ENCODE data around the gene GFRA4. TPM values are rescaled to one million over a fixed set of nuclear protein-coding genes. Genes with fewer than 3 reads are reported as not detected.

GFRA4 gene
- total RNA-seq, 1 experiment from 2014 or later: not detected

- no peak for DNase-seq (ENCODE audit: low read depth, low spot score)
- no peak overlapping the region for H3K27ac ChIP-seq (ENCODE audit: low read depth, low read length)
- ChIA-PET POLR2A (no interaction called here), CTCF (interaction anchor here (3.1 kb wide), 1 partner anchor 9 kb away, joined by 16 read pairs; no protein-coding TSS in a partner anchor), RAD21 (ENCODE audit: low non-redundant PET in 1 of 2, low total read pairs in 2 of 2, uncharacterized antibody in 2 of 2, unreplicated experiment in 2 of 2) (no interaction called here)
- no peak for ATAC-seq
- no peaks in the 10 kb centered on the region for H3K36me3 ChIP-seq (ENCODE audit: control insufficient read depth in 1 of 2, insufficient read depth in 2 of 2, low read length in 2 of 2)
- H3K4me2 ChIP-seq (ENCODE audit: low read length): no peak overlapping the region
- no peaks in the 10 kb centered on the region for H3K79me2 ChIP-seq (ENCODE audit: insufficient read depth, low read length)
- H2AFZ ChIP-seq (ENCODE audit: low read depth, low read length, poor library complexity, severe bottlenecking): no peak overlapping the region
- H3K4me1 ChIP-seq (ENCODE audit: control insufficient read depth in 1 of 2, insufficient read depth in 2 of 2, low read length in 2 of 2): no peaks in the 10 kb centered on the region
- no peaks in the 10 kb centered on the region for H4K20me1 ChIP-seq (ENCODE audit: insufficient read depth)
- intact Hi-C loops (cut with micrococcal nuclease): no loop called here
- no peaks in the 10 kb centered on the region for H3K27me3 ChIP-seq (ENCODE audit: insufficient read depth, low read length)
- H3K9me2 ChIP-seq (ENCODE audit: insufficient read depth): no peaks in the 10 kb centered on the region
- BruUV-seq (replicated peaks): no TSS peak
- H3K4me3 ChIP-seq (replicated peaks in 1 of 2; ENCODE audit: low read depth in 1 of 2, low read length in 2 of 2): no peak overlapping the region
- H3K9ac ChIP-seq (ENCODE audit: low read length): no peak overlapping the region
- H3K9me3 ChIP-seq (ENCODE audit: control insufficient read depth in 1 of 2, insufficient read depth in 1 of 2, low read depth in 1 of 2, low read length in 2 of 2): no peaks in the 10 kb centered on the region; a peak in 1 of 4 replicates
- no peak for TF ChIP-seq RAD21 (IDR thresholded peaks at IDR 0.05; ENCODE audit: low read depth)
- TF ChIP-seq, protein P1, sequence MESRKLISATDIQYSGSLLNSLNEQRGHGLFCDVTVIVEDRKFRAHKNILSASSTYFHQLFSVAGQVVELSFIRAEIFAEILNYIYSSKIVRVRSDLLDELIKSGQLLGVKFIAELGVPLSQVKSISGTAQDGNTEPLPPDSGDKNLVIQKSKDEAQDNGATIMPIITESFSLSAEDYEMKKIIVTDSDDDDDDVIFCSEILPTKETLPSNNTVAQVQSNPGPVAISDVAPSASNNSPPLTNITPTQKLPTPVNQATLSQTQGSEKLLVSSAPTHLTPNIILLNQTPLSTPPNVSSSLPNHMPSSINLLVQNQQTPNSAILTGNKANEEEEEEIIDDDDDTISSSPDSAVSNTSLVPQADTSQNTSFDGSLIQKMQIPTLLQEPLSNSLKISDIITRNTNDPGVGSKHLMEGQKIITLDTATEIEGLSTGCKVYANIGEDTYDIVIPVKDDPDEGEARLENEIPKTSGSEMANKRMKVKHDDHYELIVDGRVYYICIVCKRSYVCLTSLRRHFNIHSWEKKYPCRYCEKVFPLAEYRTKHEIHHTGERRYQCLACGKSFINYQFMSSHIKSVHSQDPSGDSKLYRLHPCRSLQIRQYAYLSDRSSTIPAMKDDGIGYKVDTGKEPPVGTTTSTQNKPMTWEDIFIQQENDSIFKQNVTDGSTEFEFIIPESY (IDR thresholded peaks at IDR 0.05; ENCODE audit: extremely low read depth, insufficient replicate concordance, low read length): no peak
- TF ChIP-seq EZH2 (IDR thresholded peaks at IDR 0.05): no peak
- TF ChIP-seq ZNF274 (IDR thresholded peaks at IDR 0.05; ENCODE audit: low read depth, low read length): no peak
- no peak for TF ChIP-seq SRF (IDR thresholded peaks at IDR 0.05; ENCODE audit: low read depth)
- no peak for TF ChIP-seq EZH2phosphoT487 (IDR thresholded peaks at IDR 0.05; ENCODE audit: borderline replicate concordance)
- no peak for TF ChIP-seq TCF7L2 (IDR thresholded peaks at IDR 0.05; ENCODE audit: borderline replicate concordance, extremely low read depth, insufficient read depth, insufficient read length)
- no peak for TF ChIP-seq ATF3 (IDR thresholded peaks at IDR 0.05)
- TF ChIP-seq, protein P2, sequence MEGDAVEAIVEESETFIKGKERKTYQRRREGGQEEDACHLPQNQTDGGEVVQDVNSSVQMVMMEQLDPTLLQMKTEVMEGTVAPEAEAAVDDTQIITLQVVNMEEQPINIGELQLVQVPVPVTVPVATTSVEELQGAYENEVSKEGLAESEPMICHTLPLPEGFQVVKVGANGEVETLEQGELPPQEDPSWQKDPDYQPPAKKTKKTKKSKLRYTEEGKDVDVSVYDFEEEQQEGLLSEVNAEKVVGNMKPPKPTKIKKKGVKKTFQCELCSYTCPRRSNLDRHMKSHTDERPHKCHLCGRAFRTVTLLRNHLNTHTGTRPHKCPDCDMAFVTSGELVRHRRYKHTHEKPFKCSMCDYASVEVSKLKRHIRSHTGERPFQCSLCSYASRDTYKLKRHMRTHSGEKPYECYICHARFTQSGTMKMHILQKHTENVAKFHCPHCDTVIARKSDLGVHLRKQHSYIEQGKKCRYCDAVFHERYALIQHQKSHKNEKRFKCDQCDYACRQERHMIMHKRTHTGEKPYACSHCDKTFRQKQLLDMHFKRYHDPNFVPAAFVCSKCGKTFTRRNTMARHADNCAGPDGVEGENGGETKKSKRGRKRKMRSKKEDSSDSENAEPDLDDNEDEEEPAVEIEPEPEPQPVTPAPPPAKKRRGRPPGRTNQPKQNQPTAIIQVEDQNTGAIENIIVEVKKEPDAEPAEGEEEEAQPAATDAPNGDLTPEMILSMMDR (IDR thresholded peaks at IDR 0.05 in 2 of 3, conservative IDR thresholded peaks at IDR 0.05 in 1 of 3; ENCODE audit: borderline replicate concordance in 1 of 3, insufficient read depth in 1 of 3, low read depth in 2 of 3, low read length in 2 of 3): no peak
- TF ChIP-seq YY1 (IDR thresholded peaks at IDR 0.05; ENCODE audit: extremely low read depth, insufficient replicate concordance, low read depth, low read length): no peak
- no peak for TF ChIP-seq CBX3 (IDR thresholded peaks at IDR 0.05; ENCODE audit: low read depth)
- TF ChIP-seq FOSL1 (IDR thresholded peaks at IDR 0.05; ENCODE audit: low read depth): no peak
- no peak for TF ChIP-seq POLR2A (IDR thresholded peaks at IDR 0.05; ENCODE audit: borderline replicate concordance, extremely low read depth, insufficient read depth, insufficient read length)
- no peak for TF ChIP-seq REST (IDR thresholded peaks at IDR 0.05; ENCODE audit: low read depth)
- TF ChIP-seq CEBPB (IDR thresholded peaks at IDR 0.05; ENCODE audit: low read depth): no peak
- TF ChIP-seq SP1 (IDR thresholded peaks at IDR 0.05; ENCODE audit: low read depth): no peak
Observed at GRCh38 chr20:3701061-3701998, 38.1 kb upstream of the GFRA4 start.
